ENCODE data around the gene TOPORS. TPM values are rescaled to one million over a fixed set of nuclear protein-coding genes. Genes with fewer than 3 reads are reported as not detected.
"Not testable (repeated sequence)": the region's sequence is repeated elsewhere in the genome, so short reads cannot be mapped to it uniquely, and the experiment has no call there.

Gene TOPORS
- total RNA-seq, 1 donor from 2014 or later, result 37.9 TPM

DNA sequence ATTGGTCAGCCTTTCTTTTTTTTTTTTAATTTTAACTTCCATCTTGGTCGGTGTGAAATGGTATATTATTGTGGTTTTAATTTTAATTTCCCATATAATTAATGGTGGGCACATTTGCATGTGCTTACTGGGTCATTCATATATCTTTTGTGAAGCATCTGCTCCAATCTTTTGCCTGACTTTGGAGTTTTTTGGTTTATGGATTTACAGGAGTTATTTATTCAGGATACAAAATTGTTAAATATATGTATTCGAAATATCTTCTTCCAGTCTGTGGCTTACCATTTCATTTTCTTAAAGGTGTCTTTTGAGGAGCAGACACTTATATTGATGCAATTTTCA is 25.7 kb downstream of the TOPORS start:
- peak overlapping the region; percentile 64 for H3K4me3 ChIP-seq (ENCODE audit: low read depth, low read length)
- TF ChIP-seq, protein P1, sequence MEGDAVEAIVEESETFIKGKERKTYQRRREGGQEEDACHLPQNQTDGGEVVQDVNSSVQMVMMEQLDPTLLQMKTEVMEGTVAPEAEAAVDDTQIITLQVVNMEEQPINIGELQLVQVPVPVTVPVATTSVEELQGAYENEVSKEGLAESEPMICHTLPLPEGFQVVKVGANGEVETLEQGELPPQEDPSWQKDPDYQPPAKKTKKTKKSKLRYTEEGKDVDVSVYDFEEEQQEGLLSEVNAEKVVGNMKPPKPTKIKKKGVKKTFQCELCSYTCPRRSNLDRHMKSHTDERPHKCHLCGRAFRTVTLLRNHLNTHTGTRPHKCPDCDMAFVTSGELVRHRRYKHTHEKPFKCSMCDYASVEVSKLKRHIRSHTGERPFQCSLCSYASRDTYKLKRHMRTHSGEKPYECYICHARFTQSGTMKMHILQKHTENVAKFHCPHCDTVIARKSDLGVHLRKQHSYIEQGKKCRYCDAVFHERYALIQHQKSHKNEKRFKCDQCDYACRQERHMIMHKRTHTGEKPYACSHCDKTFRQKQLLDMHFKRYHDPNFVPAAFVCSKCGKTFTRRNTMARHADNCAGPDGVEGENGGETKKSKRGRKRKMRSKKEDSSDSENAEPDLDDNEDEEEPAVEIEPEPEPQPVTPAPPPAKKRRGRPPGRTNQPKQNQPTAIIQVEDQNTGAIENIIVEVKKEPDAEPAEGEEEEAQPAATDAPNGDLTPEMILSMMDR (IDR thresholded peaks at IDR 0.05; ENCODE audit: insufficient read depth, low read length, severe bottlenecking), result no peak
- no peaks in the 10 kb centered on the region for H3K27me3 ChIP-seq (ENCODE audit: control insufficient read depth, insufficient read depth, low read length)
- H3K36me3 ChIP-seq (ENCODE audit: control insufficient read depth, insufficient read depth, low read length), result no peaks in the 10 kb centered on the region
- no peak for FAIRE-seq
- no peak for DNase-seq (ENCODE audit: low read depth)

DNA sequence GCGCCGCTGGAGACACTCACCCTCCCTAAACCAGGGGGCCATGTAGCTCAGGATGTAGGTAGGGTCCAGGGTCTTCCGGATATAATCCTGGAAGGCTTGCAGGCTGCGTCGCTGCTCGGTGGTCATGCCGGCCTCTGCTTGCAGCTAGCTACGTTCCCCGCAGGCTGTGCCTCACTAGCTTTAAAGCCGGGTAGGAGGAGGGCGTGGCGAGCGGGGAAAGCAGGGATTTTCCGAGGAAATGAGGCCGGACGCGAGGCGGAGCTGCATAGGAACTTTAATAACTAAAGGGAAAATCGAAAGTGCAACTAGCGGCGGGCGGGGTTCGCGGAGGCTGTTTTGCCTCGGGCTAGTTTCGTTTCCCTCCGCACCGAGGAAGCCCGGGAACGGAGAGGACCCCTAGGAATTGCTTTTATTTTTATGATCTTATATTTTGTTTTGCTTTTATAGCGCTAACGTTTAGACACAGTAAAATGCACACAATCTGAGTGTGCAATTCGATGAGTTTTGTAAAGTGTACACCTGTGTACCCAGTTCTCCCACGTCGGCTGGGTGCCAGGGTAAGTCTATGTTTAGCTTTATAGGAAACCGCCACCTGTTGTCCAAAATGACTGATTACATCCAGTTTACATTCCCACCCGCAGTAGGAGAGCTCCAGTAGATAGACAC is 26.2 kb downstream of the TOPORS start, which contains the start of gene RIGI:
TSS of gene RIGI (minus strand) at position 156 of the 666 bp plus-strand sequence. CDS start at position 126, 30 bp downstream.
- Histone ChIP-seq H3K27me3 (ENCODE audit: control insufficient read depth, insufficient read depth, low read length) (no peaks in the 10 kb centered on the region), H3K4me3 (ENCODE audit: low read depth, low read length) (peak within 1 kb of the TSS; percentile 64), H3K36me3 (ENCODE audit: control insufficient read depth, insufficient read depth, low read length) (no peaks in the 10 kb centered on the region)
- FAIRE-seq (no peak), DNase-seq (ENCODE audit: low read depth) (peak; percentile 86)
- TF ChIP-seq, protein P1 (IDR thresholded peaks at IDR 0.05; ENCODE audit: insufficient read depth, low read length, severe bottlenecking), result peak; percentile 43

DNA sequence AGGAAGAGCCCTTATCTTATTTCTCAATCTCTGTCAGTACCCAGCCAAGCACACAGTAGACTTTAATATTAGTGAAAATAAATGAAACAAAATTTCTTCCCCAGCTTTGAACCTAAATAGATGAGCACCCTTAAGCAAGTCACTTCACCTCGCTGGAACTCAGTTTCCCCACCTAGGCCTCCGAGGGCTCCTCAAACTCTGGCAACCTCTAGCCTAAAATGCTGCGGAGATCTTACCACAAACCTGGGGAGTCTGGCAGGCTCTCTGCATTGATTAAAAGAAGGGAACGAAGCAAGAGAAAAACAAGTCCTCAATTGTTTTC is 26.7 kb downstream of the TOPORS start:
- TF ChIP-seq, protein P1 (IDR thresholded peaks at IDR 0.05; ENCODE audit: insufficient read depth, low read length, severe bottlenecking), result no peak
- peak overlapping the region; percentile 64 for H3K4me3 ChIP-seq (ENCODE audit: low read depth, low read length)
- no peaks in the 10 kb centered on the region for H3K36me3 ChIP-seq (ENCODE audit: control insufficient read depth, insufficient read depth, low read length)
- no peak for DNase-seq (ENCODE audit: low read depth)
- H3K27me3 ChIP-seq (ENCODE audit: control insufficient read depth, insufficient read depth, low read length), result no peaks in the 10 kb centered on the region
- FAIRE-seq, result no peak

DNA sequence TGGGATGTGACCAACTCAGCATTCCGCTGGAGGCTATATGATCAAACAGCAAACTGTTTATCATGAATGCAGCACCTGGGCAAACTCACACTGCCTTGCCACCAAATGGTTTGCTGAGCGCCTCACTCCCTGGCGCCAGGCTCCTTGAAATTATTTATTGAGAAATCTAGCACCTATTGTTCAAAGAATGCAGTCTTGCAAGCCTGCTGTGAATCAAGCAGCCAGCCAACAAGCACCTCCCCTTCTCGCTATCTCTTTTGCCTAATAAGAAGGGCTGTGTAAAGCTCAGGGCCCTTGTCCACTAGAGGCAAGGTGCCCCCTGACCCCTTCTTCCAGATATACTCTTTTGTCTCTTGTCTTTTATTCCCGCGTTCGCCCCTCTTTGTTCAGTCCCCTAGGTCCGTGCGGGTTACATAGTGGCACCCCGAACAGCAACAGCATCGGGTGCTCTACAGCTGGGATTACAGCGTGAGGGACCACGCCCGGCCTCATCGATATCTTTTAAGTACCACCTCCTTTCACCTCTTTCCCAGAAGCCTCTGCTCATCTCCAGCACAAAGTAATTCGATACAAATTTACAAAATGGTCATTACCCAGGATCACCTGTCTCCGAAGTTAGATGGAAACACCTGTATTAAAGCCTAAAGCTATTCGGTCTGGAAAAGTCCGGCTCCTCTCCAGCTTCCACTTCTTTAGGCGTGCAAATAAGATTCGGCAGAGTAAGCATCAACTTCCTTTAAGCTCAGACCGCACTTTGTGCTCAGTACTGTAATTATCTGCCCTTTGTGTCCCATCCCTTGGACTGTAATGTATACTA is 27.3 kb downstream of the TOPORS start:
- Histone ChIP-seq H3K4me3 (ENCODE audit: low read depth, low read length) (peak overlapping the region; percentile 64), H3K27me3 (ENCODE audit: control insufficient read depth, insufficient read depth, low read length) (no peaks in the 10 kb centered on the region), H3K36me3 (ENCODE audit: control insufficient read depth, insufficient read depth, low read length) (no peaks in the 10 kb centered on the region)
- DNase-seq (ENCODE audit: low read depth) (peak; percentile 73), FAIRE-seq (no peak)
- TF ChIP-seq, protein P1 (IDR thresholded peaks at IDR 0.05; ENCODE audit: insufficient read depth, low read length, severe bottlenecking), result no peak

DNA sequence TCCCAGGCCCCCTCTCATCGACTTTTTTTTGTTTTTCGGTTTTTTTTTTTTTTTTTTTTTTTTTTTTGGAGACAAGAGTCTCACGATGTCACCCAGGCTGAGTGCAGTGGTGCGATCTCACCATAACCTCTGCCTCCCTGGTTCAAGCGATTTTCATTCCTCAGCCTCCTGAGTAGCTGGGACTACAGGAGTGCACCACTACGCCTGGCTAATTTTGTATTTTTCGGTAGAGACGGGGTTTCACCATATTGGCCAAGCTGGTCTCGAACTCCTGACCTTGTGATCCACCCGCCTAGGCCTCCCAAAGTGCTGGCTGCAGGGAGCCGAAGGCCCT is 27.9 kb downstream of the TOPORS start:
- H3K4me3 ChIP-seq (ENCODE audit: low read depth, low read length); DNase-seq (ENCODE audit: low read depth); H3K27me3 ChIP-seq (ENCODE audit: control insufficient read depth, insufficient read depth, low read length); FAIRE-seq; H3K36me3 ChIP-seq (ENCODE audit: control insufficient read depth, insufficient read depth, low read length): not testable (repeated sequence)

DNA sequence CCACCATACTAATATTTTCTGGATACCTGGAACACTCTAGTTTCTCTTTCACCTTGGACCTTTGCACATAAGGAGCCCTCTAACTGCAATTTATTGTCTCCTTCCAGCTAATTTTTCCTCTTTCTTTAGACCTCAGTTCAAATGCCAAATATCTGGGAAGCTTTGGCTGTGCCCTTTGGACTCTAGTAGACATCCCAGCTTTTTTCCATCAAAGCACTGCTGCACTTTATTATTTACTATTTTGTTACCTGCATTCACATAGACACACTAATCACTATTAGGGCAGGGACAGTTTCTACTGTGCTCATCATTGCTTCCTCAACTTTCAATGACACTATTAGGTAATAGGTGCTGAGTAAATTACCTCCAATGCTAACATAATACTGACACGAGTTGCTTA is 28.5 kb downstream of the TOPORS start:
- Histone ChIP-seq H3K27me3 (ENCODE audit: control insufficient read depth, insufficient read depth, low read length) (no peaks in the 10 kb centered on the region), H3K36me3 (ENCODE audit: control insufficient read depth, insufficient read depth, low read length) (no peaks in the 10 kb centered on the region), H3K4me3 (ENCODE audit: low read depth, low read length) (no peak overlapping the region)
- FAIRE-seq (no peak), DNase-seq (ENCODE audit: low read depth) (no peak)
- TF ChIP-seq, protein P1 (IDR thresholded peaks at IDR 0.05; ENCODE audit: insufficient read depth, low read length, severe bottlenecking), result no peak
